ENCODE results near the gene EOLA1. TPM values are rescaled to one million over a fixed set of nuclear protein-coding genes. Genes with fewer than 3 reads are reported as not detected.

The EOLA1 gene
- 8.9 and 12.2 TPM in 2 replicates for polyA plus RNA-seq

GRCh38 chrX:149540621-149541520 lies at the start of gene EOLA1:
TSS of gene EOLA1 (plus strand) at chrX:149541012. CDS start at chrX:149545631, 4,619 bp downstream.

GRCh38 chrX:149504915-149505651 lies 35.7 kb upstream of the EOLA1 start, which contains the start of gene IDS:
TSS of gene IDS (minus strand) at chrX:149505306. CDS start at chrX:149505137, 169 bp downstream.

GRCh38 chrX:149549701-149550100 lies 8.9 kb downstream of the EOLA1 start, which contains the start of gene HSFX3:
TSS of gene HSFX3 (minus strand) at chrX:149549924. CDS start at chrX:149549852, 72 bp downstream.

GRCh38 chrX:149587359-149587758 lies 46.5 kb downstream of the EOLA1 start, which contains the start of gene MAGEA9B:
TSS of gene MAGEA9B (minus strand) at chrX:149587459. CDS start at chrX:149583179, 4,280 bp downstream.

GRCh38 chrX:149595214-149595613 lies 54.4 kb downstream of the EOLA1 start, which contains the start of gene HSFX2:
TSS of gene HSFX2 (minus strand) at chrX:149595314. CDS start at chrX:149594700, 614 bp downstream.

Other genes with a start within 250 kb of the EOLA1 start
- 21.7 and 33.8 TPM in 2 replicates for gene IDS, start 35.7 kb upstream of the EOLA1 start, polyA plus RNA-seq
- gene HSFX3, start 8.9 kb downstream of the EOLA1 start, polyA plus RNA-seq, result 0.20 and 0.27 TPM in 2 replicates
- not detected in 2 replicates for gene MAGEA9B, start 46.4 kb downstream of the EOLA1 start, polyA plus RNA-seq
- gene HSFX2, start 54.3 kb downstream of the EOLA1 start, polyA plus RNA-seq, result 0.89 TPM in 1 of 2 replicates, not detected in the other
- 25.6 and 40.1 TPM in 2 replicates for gene TMEM185A, start 90.8 kb downstream of the EOLA1 start, polyA plus RNA-seq
- gene MAGEA11, start 171.0 kb downstream of the EOLA1 start, polyA plus RNA-seq, result not detected in 2 replicates
- gene HSFX1, start 233.1 kb downstream of the EOLA1 start, polyA plus RNA-seq, result not detected in 2 replicates
- not detected in 2 replicates for gene MAGEA9, start 240.9 kb downstream of the EOLA1 start, polyA plus RNA-seq

Data from Purkinje cell (primary cell).